A673 (cell line): Measurements from ENCODE around the gene CTSD.

Experiments used
- EZH2 ChIP-seq: fragments of 200-600 bp; sonication (generic); IDR thresholded peaks from 2 replicates; pipeline ENCODE4 v1.6.1; 2017; ENCODE audit warnings: borderline replicate concordance, low read depth, mild to moderate bottlenecking, mixed read lengths, antibody characterized with exemption, low read length; ENCODE audit not compliant: poor library complexity, severe bottlenecking
- TF ChIP-seq, protein P1 (sequence below): fragments of 300-800, 200-600 bp; sonication (generic); conservative IDR thresholded peaks from 2 replicates; pipeline ENCODE4 v1.5.1; 2017; ENCODE audit warnings: low read depth, mild to moderate bottlenecking, antibody characterized with exemption, low read length, moderate library complexity, mixed read lengths

DNA sequence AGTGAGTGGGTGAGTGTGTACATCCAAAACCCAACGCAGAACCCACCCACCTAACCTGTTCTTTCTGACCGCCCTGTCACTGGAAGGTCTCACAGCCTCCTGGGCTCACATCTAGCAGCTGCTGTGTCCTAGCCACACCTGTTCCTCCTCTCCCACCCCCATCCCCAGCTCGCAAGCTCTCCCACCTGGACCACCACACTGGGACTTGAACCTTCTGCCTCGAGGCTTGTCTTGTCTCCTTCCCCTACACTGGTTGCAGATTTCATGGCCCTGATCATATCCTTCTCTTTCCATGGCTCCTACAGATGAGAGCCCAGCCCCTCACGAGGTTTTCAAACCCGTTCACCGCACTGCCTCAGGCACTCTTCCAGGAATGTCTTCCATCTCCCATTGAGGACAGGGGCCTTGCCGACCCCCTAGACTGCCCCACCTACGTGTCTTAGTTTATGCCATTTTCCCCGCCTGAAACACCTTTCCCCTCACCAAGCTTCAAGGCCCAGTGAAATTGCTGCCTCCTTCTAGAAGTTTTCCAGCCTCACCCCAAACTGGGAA lies 20.1 kb downstream of the CTSD start:
- TF ChIP-seq, protein P1, sequence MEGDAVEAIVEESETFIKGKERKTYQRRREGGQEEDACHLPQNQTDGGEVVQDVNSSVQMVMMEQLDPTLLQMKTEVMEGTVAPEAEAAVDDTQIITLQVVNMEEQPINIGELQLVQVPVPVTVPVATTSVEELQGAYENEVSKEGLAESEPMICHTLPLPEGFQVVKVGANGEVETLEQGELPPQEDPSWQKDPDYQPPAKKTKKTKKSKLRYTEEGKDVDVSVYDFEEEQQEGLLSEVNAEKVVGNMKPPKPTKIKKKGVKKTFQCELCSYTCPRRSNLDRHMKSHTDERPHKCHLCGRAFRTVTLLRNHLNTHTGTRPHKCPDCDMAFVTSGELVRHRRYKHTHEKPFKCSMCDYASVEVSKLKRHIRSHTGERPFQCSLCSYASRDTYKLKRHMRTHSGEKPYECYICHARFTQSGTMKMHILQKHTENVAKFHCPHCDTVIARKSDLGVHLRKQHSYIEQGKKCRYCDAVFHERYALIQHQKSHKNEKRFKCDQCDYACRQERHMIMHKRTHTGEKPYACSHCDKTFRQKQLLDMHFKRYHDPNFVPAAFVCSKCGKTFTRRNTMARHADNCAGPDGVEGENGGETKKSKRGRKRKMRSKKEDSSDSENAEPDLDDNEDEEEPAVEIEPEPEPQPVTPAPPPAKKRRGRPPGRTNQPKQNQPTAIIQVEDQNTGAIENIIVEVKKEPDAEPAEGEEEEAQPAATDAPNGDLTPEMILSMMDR, result no peak
- TF ChIP-seq EZH2, result no peak
